HL-60 (cell line): Measurements from ENCODE around the gene GOLGA8R.
"Not testable (repeated sequence)": the region's sequence is repeated elsewhere in the genome, so short reads cannot be mapped to it uniquely, and the experiment has no call there.

Experiments
- CTCF ChIP-seq: IDR thresholded peaks from one replicate; pipeline ENCODE4 v1.5.1; 2011; ENCODE audit warnings: low read length, control low read depth, inconsistent platforms; ENCODE audit not compliant: insufficient read depth
- POLR2AphosphoS5 ChIP-seq: IDR thresholded peaks from 2 replicates; pipeline ENCODE4 v1.6.1; 2012; ENCODE audit warnings: low read depth

GRCh38 chr15:30435878-30436277, 21.8 kb upstream of the GOLGA8R start:
- TF ChIP-seq CTCF, POLR2AphosphoS5: not testable (repeated sequence)
